Measurements from ENCODE around the gene RAB19. TPM values are rescaled to one million over a fixed set of nuclear protein-coding genes. Genes with fewer than 3 reads are reported as not detected.

Gene RAB19
- total and polyA plus RNA-seq, 9 of the 15 experiments (the other 6 are each of a cell fraction or from before 2014, with no cell fraction given): not detected

- TF ChIP-seq SLC30A9 (CRISPR knock-in tag; IDR thresholded peaks at IDR 0.05): no peak
- TF ChIP-seq SMARCE1 (IDR thresholded peaks at IDR 0.05): 0 out of 2 replicates have a peak, but pooled peaks have one; percentile 35
- TF ChIP-seq BRD9 (IDR thresholded peaks at IDR 0.05; ENCODE audit: low read depth, partially characterized antibody): no peak
Observed at GRCh38 chr7:140476698-140477261, 72.9 kb downstream of the RAB19 start (continued).

Small RNA genes lying within 50 kb of the gene (small RNA-seq; reads per million reads assigned to genes)
- gene RNA5SP247: not detected
- 280 reads per million, percentile 99 among the genes with 10 or more reads in this experiment for gene RNA5SP248

Other genes with a start within 250 kb of the RAB19 start
- gene KDM7A, start 227.1 kb upstream of the RAB19 start, total RNA-seq (2014; rRNA removed): 7.4 and 8.4 TPM in 2 replicates
- gene KDM7A, start 227.1 kb upstream of the RAB19 start, total RNA-seq (2014; rRNA removed; fragmentation: Illumina TruSeq; extraction: Trizol): 7.0 and 8.2 TPM in 2 replicates
- 3.5 and 4.1 TPM in 2 replicates for gene KDM7A, start 227.1 kb upstream of the RAB19 start, total RNA-seq (2015; rRNA removed; fragmentation: Illumina TruSeq; extraction: Trizol)
- gene KDM7A, start 227.1 kb upstream of the RAB19 start, total RNA-seq (2021): 7.6 and 7.8 TPM in 2 replicates
- 6.4 and 7.6 TPM in 2 replicates for gene KDM7A, start 227.1 kb upstream of the RAB19 start, polyA plus RNA-seq (2011; rRNA removed)
- gene KDM7A, start 227.1 kb upstream of the RAB19 start, polyA plus RNA-seq (2014; fragmentation: Illumina TruSeq; extraction: Trizol): 8.3 and 10.3 TPM in 2 replicates
- gene KDM7A, start 227.1 kb upstream of the RAB19 start, polyA plus RNA-seq (2014; fragmentation: Nextera tagmentation; extraction: Ambion mirVana): 1 to 10 TPM in 1 of 2 experiments, under 1 TPM in 1; 0.90 to 1.3 TPM
- gene KDM7A, start 227.1 kb upstream of the RAB19 start, polyA plus RNA-seq (2014; rRNA removed): 4.4 and 6.7 TPM in 2 replicates
- gene SLC37A3, start 5.5 kb upstream of the RAB19 start, total RNA-seq (2014; rRNA removed): 16.4 and 18.5 TPM in 2 replicates
- gene SLC37A3, start 5.5 kb upstream of the RAB19 start, total RNA-seq (2014; rRNA removed; fragmentation: Illumina TruSeq; extraction: Trizol): 26.3 and 28.1 TPM in 2 replicates
- 26.1 and 26.8 TPM in 2 replicates for gene SLC37A3, start 5.5 kb upstream of the RAB19 start, total RNA-seq (2015; rRNA removed; fragmentation: Illumina TruSeq; extraction: Trizol)
- gene SLC37A3, start 5.5 kb upstream of the RAB19 start, total RNA-seq (2021): 26.8 and 28.8 TPM in 2 replicates
- gene SLC37A3, start 5.5 kb upstream of the RAB19 start, polyA plus RNA-seq (2011; rRNA removed): 59.1 and 72.5 TPM in 2 replicates
- gene SLC37A3, start 5.5 kb upstream of the RAB19 start, polyA plus RNA-seq (2014; fragmentation: Illumina TruSeq; extraction: Trizol): 28.6 and 31.2 TPM in 2 replicates
- gene SLC37A3, start 5.5 kb upstream of the RAB19 start, polyA plus RNA-seq (2014; fragmentation: Nextera tagmentation; extraction: Ambion mirVana): 10 to 100 TPM; 11.7 to 14.7 TPM
- gene SLC37A3, start 5.5 kb upstream of the RAB19 start, polyA plus RNA-seq (2014; rRNA removed): 26.0 and 28.8 TPM in 2 replicates
- gene MKRN1, start 75.4 kb downstream of the RAB19 start, total RNA-seq (2014; rRNA removed): 60.7 and 73.9 TPM in 2 replicates
- gene MKRN1, start 75.4 kb downstream of the RAB19 start, total RNA-seq (2014; rRNA removed; fragmentation: Illumina TruSeq; extraction: Trizol): 82.0 and 92.2 TPM in 2 replicates
- 79.0 and 87.1 TPM in 2 replicates for gene MKRN1, start 75.4 kb downstream of the RAB19 start, total RNA-seq (2015; rRNA removed; fragmentation: Illumina TruSeq; extraction: Trizol)
- 70.7 and 87.5 TPM in 2 replicates for gene MKRN1, start 75.4 kb downstream of the RAB19 start, total RNA-seq (2021)
- gene MKRN1, start 75.4 kb downstream of the RAB19 start, polyA plus RNA-seq (2011; rRNA removed): 72.4 and 87.9 TPM in 2 replicates
- gene MKRN1, start 75.4 kb downstream of the RAB19 start, polyA plus RNA-seq (2014; fragmentation: Illumina TruSeq; extraction: Trizol): 80.8 and 90.3 TPM in 2 replicates
- 10 to 100 TPM; 30.5 to 33.5 TPM for gene MKRN1, start 75.4 kb downstream of the RAB19 start, polyA plus RNA-seq (2014; fragmentation: Nextera tagmentation; extraction: Ambion mirVana)
- 75.8 and 76.0 TPM in 2 replicates for gene MKRN1, start 75.4 kb downstream of the RAB19 start, polyA plus RNA-seq (2014; rRNA removed)
- gene DENND2A, start 236.8 kb downstream of the RAB19 start, total RNA-seq (2014; rRNA removed): not detected in 2 replicates
- gene DENND2A, start 236.8 kb downstream of the RAB19 start, total RNA-seq (2014; rRNA removed; fragmentation: Illumina TruSeq; extraction: Trizol): not detected in 2 replicates
- gene DENND2A, start 236.8 kb downstream of the RAB19 start, total RNA-seq (2015; rRNA removed; fragmentation: Illumina TruSeq; extraction: Trizol): not detected in 2 replicates
- gene DENND2A, start 236.8 kb downstream of the RAB19 start, total RNA-seq (2021): 0.16 TPM in 1 of 2 replicates, not detected in the other
- not detected in 2 replicates for gene DENND2A, start 236.8 kb downstream of the RAB19 start, polyA plus RNA-seq (2011; rRNA removed)
- gene DENND2A, start 236.8 kb downstream of the RAB19 start, polyA plus RNA-seq (2014; fragmentation: Illumina TruSeq; extraction: Trizol): not detected in 2 replicates
- gene DENND2A, start 236.8 kb downstream of the RAB19 start, polyA plus RNA-seq (2014; fragmentation: Nextera tagmentation; extraction: Ambion mirVana): not detected
- not detected in 2 replicates for gene DENND2A, start 236.8 kb downstream of the RAB19 start, polyA plus RNA-seq (2014; rRNA removed)